Thoracic aorta (tissue), 2 donors: ENCODE results near the gene KRTAP5-3. TPM values are rescaled to one million over a fixed set of nuclear protein-coding genes. Genes with fewer than 3 reads are reported as not detected.

Source experiments
- ATAC-seq: fragments of 150-250 bp; one replicate; pipeline ENCODE4 v1.8.0; 2017; ENCODE audit warnings: low read depth; ENCODE audit not compliant: insufficient number of reproducible peaks, low FRiP score
- DNase-seq: peaks from one replicate; pipeline ENCODE4 v3.0.0-alpha.2; 2020; ENCODE audit warnings: low spot score
- H3K27ac ChIP-seq, 2 donors: fragments of 200-600 bp; sonication (generic); 1 replicate in 1 of 2; 2 replicates in 1 of 2; pipeline ENCODE4 v1.5.1; 2016; ENCODE audit warnings: mild to moderate bottlenecking in 2 of 2, moderate library complexity in 2 of 2
- H3K27me3 ChIP-seq: fragments of 200-600 bp; sonication (generic); replicated peaks from 2 replicates; pipeline ENCODE4 v1.6.0; 2016; ENCODE audit warnings: mild to moderate bottlenecking; ENCODE audit not compliant: insufficient read depth
- H3K36me3 ChIP-seq: fragments of 200-600 bp; sonication (generic); one replicate; pipeline ENCODE4 v1.5.1; 2016
- H3K4me1 ChIP-seq, 2 donors: fragments of 200-600 bp; sonication (generic); 1 replicate in 1 of 2; 2 replicates in 1 of 2; pipeline versions ENCODE4 v1.5.1 to v1.6.0; 2016; ENCODE audit warnings: low read depth in 2 of 2, mild to moderate bottlenecking in 1 of 2; ENCODE audit not compliant: control insufficient read depth in 1 of 2
- H3K4me3 ChIP-seq: fragments of 200-600 bp; sonication (generic); 2 replicates; pipeline ENCODE4 v1.5.1; 2016; ENCODE audit warnings: mild to moderate bottlenecking
- H3K9me3 ChIP-seq: fragments of 200-600 bp; sonication (generic); 2 replicates; pipeline ENCODE4 v1.5.1; 2016
- total RNA-seq, 2 donors: library from RNA; depleted of rRNA; stranded (reverse); fragments of >200 nt; gene quantifications; one replicate each; pipeline versions ENCODE4 v1.1.0 to v1.2.3, GENCODE V29; 2016
- TF ChIP-seq, protein P1 (sequence below): fragments of 200-600 bp; sonication (generic); IDR thresholded peaks from one replicate; pipeline ENCODE4 v1.5.1; 2019; ENCODE audit warnings: antibody characterized with exemption

KRTAP5-3 gene
- total RNA-seq, 2 donors from 2014 or later: not detected

DNA sequence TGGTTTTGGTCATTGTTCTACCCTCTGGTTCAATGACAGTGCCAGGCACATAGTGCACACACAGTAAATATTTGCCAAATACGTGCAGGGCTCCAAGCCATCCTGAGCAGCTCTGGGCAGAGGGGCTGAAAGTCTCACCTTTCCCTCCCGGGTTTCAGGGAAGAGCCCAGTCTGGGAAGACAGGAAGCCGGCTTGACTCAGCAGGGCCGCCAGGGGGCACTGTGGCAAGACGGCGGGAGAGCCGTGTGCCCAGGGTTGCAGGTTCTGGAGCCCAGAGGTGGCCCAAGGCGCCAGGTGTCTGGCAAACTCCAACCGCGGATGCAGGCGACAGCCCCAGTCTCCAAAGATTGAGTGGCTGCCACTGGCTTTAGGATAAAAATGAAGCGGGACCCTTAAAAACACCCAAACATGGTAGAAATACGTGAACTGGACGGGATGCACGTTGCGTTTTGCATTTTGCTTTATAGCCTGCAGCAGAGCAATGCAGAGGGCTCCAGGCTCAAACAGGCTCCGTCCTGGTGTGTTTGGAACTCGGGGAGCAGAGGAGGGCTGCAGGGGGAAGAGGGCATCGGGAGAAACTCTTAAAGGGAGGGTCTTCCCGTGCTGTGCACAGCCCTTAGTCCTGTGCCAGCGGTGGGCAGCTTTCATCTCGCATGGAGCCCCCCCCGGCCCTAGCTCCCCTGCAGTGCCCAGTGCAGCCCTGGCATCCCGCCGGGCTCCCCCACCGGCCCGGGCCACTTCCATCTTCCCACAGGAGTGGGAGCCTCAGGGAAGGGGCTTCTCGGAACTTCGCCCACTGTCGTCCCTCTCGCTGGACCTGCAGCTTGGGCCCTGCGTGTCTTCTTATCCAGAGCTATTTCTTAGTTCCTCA, 32.0 kb upstream of the KRTAP5-3 start:
- TF ChIP-seq, protein P1, sequence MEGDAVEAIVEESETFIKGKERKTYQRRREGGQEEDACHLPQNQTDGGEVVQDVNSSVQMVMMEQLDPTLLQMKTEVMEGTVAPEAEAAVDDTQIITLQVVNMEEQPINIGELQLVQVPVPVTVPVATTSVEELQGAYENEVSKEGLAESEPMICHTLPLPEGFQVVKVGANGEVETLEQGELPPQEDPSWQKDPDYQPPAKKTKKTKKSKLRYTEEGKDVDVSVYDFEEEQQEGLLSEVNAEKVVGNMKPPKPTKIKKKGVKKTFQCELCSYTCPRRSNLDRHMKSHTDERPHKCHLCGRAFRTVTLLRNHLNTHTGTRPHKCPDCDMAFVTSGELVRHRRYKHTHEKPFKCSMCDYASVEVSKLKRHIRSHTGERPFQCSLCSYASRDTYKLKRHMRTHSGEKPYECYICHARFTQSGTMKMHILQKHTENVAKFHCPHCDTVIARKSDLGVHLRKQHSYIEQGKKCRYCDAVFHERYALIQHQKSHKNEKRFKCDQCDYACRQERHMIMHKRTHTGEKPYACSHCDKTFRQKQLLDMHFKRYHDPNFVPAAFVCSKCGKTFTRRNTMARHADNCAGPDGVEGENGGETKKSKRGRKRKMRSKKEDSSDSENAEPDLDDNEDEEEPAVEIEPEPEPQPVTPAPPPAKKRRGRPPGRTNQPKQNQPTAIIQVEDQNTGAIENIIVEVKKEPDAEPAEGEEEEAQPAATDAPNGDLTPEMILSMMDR: peak; percentile 66
- H3K27me3 ChIP-seq: no peaks in the 10 kb centered on the region
- no peaks in the 10 kb centered on the region for H3K36me3 ChIP-seq
- H3K4me1 ChIP-seq: no peaks in the 10 kb centered on the region
- no peak overlapping the region for H3K4me3 ChIP-seq
- no peak overlapping the region for H3K27ac ChIP-seq
- no peaks in the 10 kb centered on the region for H3K9me3 ChIP-seq
- ATAC-seq: no peak
- no peak for DNase-seq

DNA sequence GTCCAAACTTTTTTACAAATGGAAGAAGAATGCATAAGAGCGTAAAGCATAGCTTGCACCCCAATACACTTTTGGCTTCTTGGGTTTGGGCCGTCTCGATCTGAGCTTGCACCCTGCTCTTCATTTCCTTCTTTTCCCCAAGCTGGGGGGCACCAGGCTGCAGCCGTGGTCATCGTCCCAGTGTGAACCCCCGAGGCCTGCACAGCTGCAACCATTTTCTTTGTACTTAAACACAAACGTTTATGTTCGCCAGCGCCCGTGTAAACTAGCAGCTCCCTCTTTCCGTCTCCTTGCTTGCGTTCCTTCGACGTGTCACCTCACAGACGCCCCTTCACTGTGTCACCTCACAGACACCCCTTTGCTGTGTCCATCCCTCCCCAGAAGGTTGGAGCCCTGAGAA, 31.4 kb upstream of the KRTAP5-3 start:
- H3K27me3 ChIP-seq: no peaks in the 10 kb centered on the region
- DNase-seq (no peak), ATAC-seq (no peak)
- no peak overlapping the region for H3K4me3 ChIP-seq
- H3K9me3 ChIP-seq: no peaks in the 10 kb centered on the region
- TF ChIP-seq, protein P1: no peak
- no peaks in the 10 kb centered on the region for H3K36me3 ChIP-seq
- no peaks in the 10 kb centered on the region for H3K4me1 ChIP-seq
- H3K27ac ChIP-seq: no peak overlapping the region

DNA sequence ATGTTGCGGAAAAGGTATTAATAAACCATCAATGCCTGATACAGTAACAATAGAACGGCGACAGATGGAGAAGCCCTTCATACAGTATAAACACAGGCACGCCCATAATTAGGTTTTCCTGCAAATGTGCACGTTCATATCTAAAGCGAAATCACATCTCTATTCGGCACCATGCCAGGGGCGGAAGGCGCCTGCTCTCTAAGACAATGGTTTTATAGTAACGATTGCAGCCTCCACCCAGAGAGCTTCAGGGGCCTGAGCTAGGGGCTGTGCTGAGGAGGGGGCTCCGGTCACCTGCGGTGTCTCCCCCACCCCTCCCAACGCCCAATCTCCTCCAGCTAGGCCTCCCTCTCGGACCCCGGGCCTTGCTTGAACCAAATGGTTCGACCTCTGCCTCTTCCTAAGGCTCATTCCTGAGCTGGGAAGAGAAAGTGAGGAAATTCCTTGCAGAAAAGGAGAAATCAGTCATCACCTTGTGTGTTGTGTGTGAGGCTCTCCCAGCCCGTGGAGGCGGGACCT, 30.9 kb upstream of the KRTAP5-3 start:
- no peaks in the 10 kb centered on the region for H3K27me3 ChIP-seq
- DNase-seq (no peak), ATAC-seq (no peak)
- H3K4me3 ChIP-seq: no peak overlapping the region
- H3K9me3 ChIP-seq: no peaks in the 10 kb centered on the region
- no peaks in the 10 kb centered on the region for H3K4me1 ChIP-seq
- no peaks in the 10 kb centered on the region for H3K36me3 ChIP-seq
- TF ChIP-seq, protein P1: no peak
- no peak overlapping the region for H3K27ac ChIP-seq

DNA sequence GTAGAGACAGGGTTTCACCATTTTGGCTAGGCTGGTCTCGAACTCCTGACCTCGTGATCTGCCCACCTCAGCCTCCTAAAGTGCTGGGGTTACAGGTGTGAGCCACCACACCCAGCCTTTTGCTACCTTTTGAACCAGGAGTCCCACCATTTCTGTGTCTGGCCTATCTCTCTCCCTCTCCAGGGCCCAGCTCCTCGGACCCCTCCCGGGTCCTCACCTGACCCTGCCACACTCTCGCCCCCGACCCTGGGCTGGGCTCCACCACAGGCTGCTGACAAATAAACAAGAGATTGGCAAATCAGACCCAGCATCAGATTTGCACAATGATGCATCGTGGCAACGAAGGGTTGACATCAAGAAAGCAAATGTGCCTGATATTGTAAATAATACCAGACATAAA, 30.1 kb upstream of the KRTAP5-3 start:
- no peak overlapping the region for H3K4me3 ChIP-seq
- H3K4me1 ChIP-seq: no peaks in the 10 kb centered on the region
- H3K27ac ChIP-seq: no peak overlapping the region
- H3K36me3 ChIP-seq: no peaks in the 10 kb centered on the region
- TF ChIP-seq, protein P1: no peak
- DNase-seq (no peak), ATAC-seq (no peak)
- no peaks in the 10 kb centered on the region for H3K27me3 ChIP-seq
- no peaks in the 10 kb centered on the region for H3K9me3 ChIP-seq

DNA sequence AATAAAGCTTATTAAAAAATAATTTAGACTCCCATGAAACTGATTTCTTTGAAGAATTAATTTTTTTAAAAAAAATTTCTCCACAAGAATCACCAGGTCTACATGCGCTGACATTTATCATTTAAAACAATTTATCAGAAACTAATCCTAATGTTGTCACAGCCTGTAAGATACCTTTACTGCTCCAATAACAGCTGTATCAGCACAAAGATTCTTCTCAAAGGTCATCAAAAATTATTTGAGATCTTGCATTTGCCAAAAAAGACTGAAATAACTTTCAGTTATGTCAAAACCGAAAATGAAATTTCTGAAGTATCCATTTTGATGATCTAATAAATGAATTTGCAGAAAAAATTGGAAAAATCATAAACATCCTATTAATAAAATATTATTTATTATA, 29.4 kb upstream of the KRTAP5-3 start:
- no peak for DNase-seq
- no peak for ATAC-seq
- Histone ChIP-seq H3K27ac (no peak overlapping the region), H3K36me3 (no peaks in the 10 kb centered on the region), H3K4me1 (no peaks in the 10 kb centered on the region), H3K4me3 (no peak overlapping the region), H3K27me3 (no peaks in the 10 kb centered on the region), H3K9me3 (no peaks in the 10 kb centered on the region)
- TF ChIP-seq, protein P1: no peak
